Measurements from ENCODE around the gene OR10A3. TPM values are rescaled to one million over a fixed set of nuclear protein-coding genes. Genes with fewer than 3 reads are reported as not detected.

OR10A3 gene
- total and polyA plus RNA-seq, 2 experiments from 2014 or later: 0.28 to 0.65 TPM

GRCh38 chr11:7967826-7968225 is 26.3 kb upstream of the OR10A3 start:
- in situ Hi-C loops (cut with MboI): no loop called here
- Histone ChIP-seq H3K4me2 (ENCODE audit: unreplicated experiment) (no peak overlapping the region), H3K9ac (peak overlapping the region; percentile 55; the same call in 1 of the 2 replicates), H3K36me3 (ENCODE audit: low read depth) (no peaks in the 10 kb centered on the region), H3K4me1 (ENCODE audit: insufficient read depth) (peaks cover 64% of the 10 kb centered on the region), H3K27ac (peak overlapping the region; percentile 96), H2AFZ (peak overlapping the region; percentile 36), H3K27me3 (replicated peaks; ENCODE audit: insufficient read depth) (no peaks in the 10 kb centered on the region), H4K20me1 (ENCODE audit: insufficient read depth) (no peaks in the 10 kb centered on the region), H3K9me3 (ENCODE audit: low read depth) (no peaks in the 10 kb centered on the region), H3K4me3 (no peak overlapping the region), H3K9me2 (ENCODE audit: insufficient read depth) (no peaks in the 10 kb centered on the region), H3F3A (ENCODE audit: insufficient read depth) (peaks cover 47% of the 10 kb centered on the region), H3K79me2 (ENCODE audit: insufficient read depth) (no peaks in the 10 kb centered on the region)
- DNase-seq: peak; percentile 65
- no peak for TF ChIP-seq EZH2phosphoT487 (IDR thresholded peaks at IDR 0.05; ENCODE audit: insufficient read depth, low read depth)
- no peak for TF ChIP-seq EZH2 (IDR thresholded peaks at IDR 0.05; ENCODE audit: insufficient read depth, poor library complexity, severe bottlenecking)

- in situ Hi-C loops (cut with MboI): no loop called here
- no peaks in the 10 kb centered on the region for H3K9me3 ChIP-seq (ENCODE audit: low read depth)
- H2AFZ ChIP-seq: no peak overlapping the region
- no peaks in the 10 kb centered on the region for H3K36me3 ChIP-seq (ENCODE audit: low read depth)
- DNase-seq: no peak
- no peak overlapping the region for H3K9ac ChIP-seq
- peaks cover 64% of the 10 kb centered on the region for H3K4me1 ChIP-seq (ENCODE audit: insufficient read depth)
- H3K9me2 ChIP-seq (ENCODE audit: insufficient read depth): no peaks in the 10 kb centered on the region
- WGBS, 2 experiments (ENCODE audit: low coverage in 1 of 2, low lambda C conversion rate in 2 of 2, missing lambda C conversion rate in 2 of 2): 58 to 64% methylated on average over 1 of the region's 1 CpG
- no peaks in the 10 kb centered on the region for H3K79me2 ChIP-seq (ENCODE audit: insufficient read depth)
- H3K27ac ChIP-seq: peak overlapping the region; percentile 96
- peaks cover 42% of the 10 kb centered on the region for H3F3A ChIP-seq (ENCODE audit: insufficient read depth)
- TF ChIP-seq EZH2phosphoT487 (IDR thresholded peaks at IDR 0.05; ENCODE audit: insufficient read depth, low read depth) (no peak), EZH2 (IDR thresholded peaks at IDR 0.05; ENCODE audit: insufficient read depth, poor library complexity, severe bottlenecking) (no peak)
- H3K4me2 ChIP-seq (ENCODE audit: unreplicated experiment): no peak overlapping the region
- H3K4me3 ChIP-seq: no peak overlapping the region
- H4K20me1 ChIP-seq (ENCODE audit: insufficient read depth): no peaks in the 10 kb centered on the region
- no peaks in the 10 kb centered on the region for H3K27me3 ChIP-seq (replicated peaks; ENCODE audit: insufficient read depth)
Observed at GRCh38 chr11:7967097-7967496, 25.6 kb upstream of the OR10A3 start.

- peak; percentile 94 for DNase-seq
- Histone ChIP-seq H3K27ac (peak within 1 kb of the TSS; percentile 96), H3K36me3 (ENCODE audit: low read depth) (no peaks in the 10 kb centered on the region), H3K4me1 (ENCODE audit: insufficient read depth) (peaks cover 64% of the 10 kb centered on the region), H3K79me2 (ENCODE audit: insufficient read depth) (no peaks in the 10 kb centered on the region), H3K9me3 (ENCODE audit: low read depth) (no peaks in the 10 kb centered on the region), H2AFZ (peak within 1 kb of the TSS; percentile 31; the same call in 1 of the 2 replicates), H3K4me2 (ENCODE audit: unreplicated experiment) (peak within 1 kb of the TSS; percentile 67), H4K20me1 (ENCODE audit: insufficient read depth) (no peaks in the 10 kb centered on the region), H3K9ac (peak within 1 kb of the TSS; percentile 82), H3K4me3 (peak within 1 kb of the TSS; percentile 51), H3F3A (ENCODE audit: insufficient read depth) (peaks cover 42% of the 10 kb centered on the region), H3K9me2 (ENCODE audit: insufficient read depth) (no peaks in the 10 kb centered on the region), H3K27me3 (replicated peaks; ENCODE audit: insufficient read depth) (no peaks in the 10 kb centered on the region)
- TF ChIP-seq EZH2 (IDR thresholded peaks at IDR 0.05; ENCODE audit: insufficient read depth, poor library complexity, severe bottlenecking) (no peak), EZH2phosphoT487 (IDR thresholded peaks at IDR 0.05; ENCODE audit: insufficient read depth, low read depth) (no peak)
- in situ Hi-C loops (cut with MboI): no loop called here
- 5 to 44% methylated on average over 1 of the region's 1 CpG for WGBS, 2 experiments (ENCODE audit: low coverage in 1 of 2, low lambda C conversion rate in 2 of 2, missing lambda C conversion rate in 2 of 2)
Observed at GRCh38 chr11:7965386-7965785, 23.9 kb upstream of the OR10A3 start, which contains the start of gene NLRP10. TSS of gene NLRP10 (minus strand) at chr11:7965447. CDS start at chr11:7963495, 1,952 bp downstream.

- TF ChIP-seq EZH2 (IDR thresholded peaks at IDR 0.05; ENCODE audit: insufficient read depth, poor library complexity, severe bottlenecking) (no peak), EZH2phosphoT487 (IDR thresholded peaks at IDR 0.05; ENCODE audit: insufficient read depth, low read depth) (no peak)
- Histone ChIP-seq H3K4me1 (ENCODE audit: insufficient read depth) (peaks cover 60% of the 10 kb centered on the region), H3K9me3 (ENCODE audit: low read depth) (no peaks in the 10 kb centered on the region), H3K79me2 (ENCODE audit: insufficient read depth) (no peaks in the 10 kb centered on the region), H3K9ac (peak overlapping the region; percentile 82), H3K27me3 (replicated peaks; ENCODE audit: insufficient read depth) (no peaks in the 10 kb centered on the region), H3K9me2 (ENCODE audit: insufficient read depth) (no peaks in the 10 kb centered on the region), H2AFZ (peak overlapping the region; percentile 31; the same call in 1 of the 2 replicates), H3K36me3 (ENCODE audit: low read depth) (no peaks in the 10 kb centered on the region), H3F3A (ENCODE audit: insufficient read depth) (peaks cover 42% of the 10 kb centered on the region), H4K20me1 (ENCODE audit: insufficient read depth) (no peaks in the 10 kb centered on the region), H3K4me2 (ENCODE audit: unreplicated experiment) (peak overlapping the region; percentile 67), H3K4me3 (peak overlapping the region; percentile 51), H3K27ac (peak overlapping the region; percentile 96)
- DNase-seq: peak; percentile 79
- in situ Hi-C loops (cut with MboI): no loop called here
Observed at GRCh38 chr11:7964873-7965272, 23.4 kb upstream of the OR10A3 start.

GRCh38 chr11:7964261-7964660 is 22.8 kb upstream of the OR10A3 start:
- Histone ChIP-seq H3K27me3 (replicated peaks; ENCODE audit: insufficient read depth) (no peaks in the 10 kb centered on the region), H3K79me2 (ENCODE audit: insufficient read depth) (no peaks in the 10 kb centered on the region), H3K9ac (peak overlapping the region; percentile 82), H3K4me1 (ENCODE audit: insufficient read depth) (peaks cover 54% of the 10 kb centered on the region), H3F3A (ENCODE audit: insufficient read depth) (peaks cover 38% of the 10 kb centered on the region), H3K4me2 (ENCODE audit: unreplicated experiment) (peak overlapping the region; percentile 67), H4K20me1 (ENCODE audit: insufficient read depth) (no peaks in the 10 kb centered on the region), H3K9me2 (ENCODE audit: insufficient read depth) (no peaks in the 10 kb centered on the region), H3K27ac (peak overlapping the region; percentile 96), H3K4me3 (peak overlapping the region; percentile 51), H2AFZ (0 out of 2 replicates have a peak overlapping the region, but pooled peaks have one; percentile 31), H3K9me3 (ENCODE audit: low read depth) (no peaks in the 10 kb centered on the region), H3K36me3 (ENCODE audit: low read depth) (no peaks in the 10 kb centered on the region)
- no peak for TF ChIP-seq EZH2phosphoT487 (IDR thresholded peaks at IDR 0.05; ENCODE audit: insufficient read depth, low read depth)
- no peak for TF ChIP-seq EZH2 (IDR thresholded peaks at IDR 0.05; ENCODE audit: insufficient read depth, poor library complexity, severe bottlenecking)
- in situ Hi-C loops (cut with MboI): no loop called here
- DNase-seq: no peak
- 54 to 67% methylated on average over 3 of the region's 3 CpGs for WGBS, 2 experiments (ENCODE audit: low coverage in 1 of 2, low lambda C conversion rate in 2 of 2, missing lambda C conversion rate in 2 of 2)

Measured in GM23248 (cell line).